GM19324 (cell line): ENCODE measurements around the gene FN1.
"Not testable (repeated sequence)": the region's sequence is repeated elsewhere in the genome, so short reads cannot be mapped to it uniquely, and the experiment has no call there.

Experiments
- ATAC-seq: cut with Tn5 transposase; IDR thresholded peaks from one replicate; pipeline ENCODE4 v1.9.1; 2021; ENCODE audit warnings: mild to moderate bottlenecking, moderate library complexity; ENCODE audit not compliant: unreplicated experiment, low FRiP score

FN1 gene

GRCh38 chr2:215357660-215358059, 78.2 kb downstream of the FN1 start:
- ATAC-seq, result no peak

GRCh38 chr2:215356948-215357461, 78.9 kb downstream of the FN1 start:
- no peak for ATAC-seq

- no peak for ATAC-seq
Measured at GRCh38 chr2:215356334-215356947, 79.4 kb downstream of the FN1 start.

GRCh38 chr2:215355801-215356200, 80.1 kb downstream of the FN1 start:
- no peak for ATAC-seq

- no peak for ATAC-seq
Measured at GRCh38 chr2:215354771-215355695, 80.8 kb downstream of the FN1 start.

DNA sequence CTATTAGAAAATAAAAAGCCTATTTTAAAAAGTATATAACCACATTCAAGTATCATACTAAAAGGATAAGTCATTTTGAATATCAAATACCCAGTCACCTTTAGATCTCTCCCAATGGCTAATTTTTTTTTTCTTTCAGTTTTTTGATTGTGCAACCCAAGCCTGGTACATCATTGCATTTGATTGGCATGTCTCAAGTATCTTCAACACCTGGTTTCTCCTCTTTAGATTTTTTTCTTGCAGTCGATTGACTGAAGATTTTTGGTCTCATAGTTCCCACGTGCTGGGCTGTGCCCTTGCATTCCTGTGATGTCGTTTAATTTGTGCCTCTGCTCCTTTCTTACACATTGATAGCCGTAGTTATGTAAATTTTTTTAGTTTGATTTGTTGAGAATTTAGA, 83.3 kb downstream of the FN1 start:
- no peak for ATAC-seq

GRCh38 chr2:215347878-215348277, 88.0 kb downstream of the FN1 start:
- ATAC-seq, result no peak

DNA sequence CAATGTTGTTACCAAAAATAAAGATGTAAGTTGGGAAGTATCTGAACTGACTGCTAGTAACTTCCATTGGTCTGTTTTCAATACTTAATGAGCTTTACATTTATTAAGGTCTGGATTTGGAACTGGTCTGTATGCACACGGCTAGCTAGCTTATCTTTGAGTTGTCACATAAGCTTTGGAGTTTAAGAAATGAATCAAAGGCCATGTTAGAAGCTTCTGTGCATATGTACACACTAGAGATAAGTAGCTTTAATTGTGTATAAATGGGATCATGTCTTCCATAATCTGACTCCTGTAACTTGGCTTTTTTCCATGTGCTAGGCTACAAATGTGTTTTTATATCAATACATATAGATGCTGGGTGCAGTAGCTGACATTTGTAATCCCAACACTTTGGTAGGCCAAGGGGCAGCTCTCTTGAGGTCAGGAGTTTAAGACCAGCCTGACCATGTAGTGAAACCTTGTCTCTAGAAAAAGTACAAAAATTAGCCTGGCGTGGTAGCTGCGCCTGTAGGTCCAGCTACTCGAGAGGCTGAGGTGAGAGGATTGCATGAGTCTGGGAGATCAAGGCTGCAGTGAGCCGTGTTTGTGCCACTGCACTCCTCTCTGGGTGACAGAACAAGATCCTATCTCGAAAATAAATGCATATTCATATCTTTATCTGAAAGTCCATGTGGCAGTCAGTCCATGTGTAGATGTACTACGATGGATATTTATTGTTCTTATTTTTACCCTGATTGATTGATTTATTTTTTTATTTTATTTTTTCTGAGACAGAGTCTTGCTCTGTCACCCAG, 96.8 kb downstream of the FN1 start:
- no peak for ATAC-seq

GRCh38 chr2:215332872-215333595, 102.8 kb downstream of the FN1 start:
- no peak for ATAC-seq

- ATAC-seq, result no peak
Measured at GRCh38 chr2:215328066-215328465, 107.8 kb downstream of the FN1 start.

DNA sequence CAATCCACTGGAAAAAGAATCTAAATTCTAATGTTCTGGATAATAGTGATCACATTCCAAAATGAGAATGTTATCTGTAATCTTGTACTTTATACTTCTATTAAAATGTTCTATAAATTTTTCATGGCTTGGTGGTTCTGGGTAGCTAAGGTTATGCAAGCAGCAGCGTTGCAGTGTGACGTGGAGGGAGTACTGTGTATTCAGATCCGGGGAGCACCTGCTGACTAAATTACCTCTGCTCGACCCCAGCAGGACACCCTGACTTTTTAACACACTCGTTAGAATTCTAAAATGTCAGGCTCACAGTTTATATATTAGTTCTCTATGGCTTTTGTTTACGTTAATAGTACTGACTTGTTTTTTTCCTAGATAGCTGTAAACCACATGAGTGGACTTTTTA, 111.1 kb downstream of the FN1 start:
- no peak for ATAC-seq

DNA sequence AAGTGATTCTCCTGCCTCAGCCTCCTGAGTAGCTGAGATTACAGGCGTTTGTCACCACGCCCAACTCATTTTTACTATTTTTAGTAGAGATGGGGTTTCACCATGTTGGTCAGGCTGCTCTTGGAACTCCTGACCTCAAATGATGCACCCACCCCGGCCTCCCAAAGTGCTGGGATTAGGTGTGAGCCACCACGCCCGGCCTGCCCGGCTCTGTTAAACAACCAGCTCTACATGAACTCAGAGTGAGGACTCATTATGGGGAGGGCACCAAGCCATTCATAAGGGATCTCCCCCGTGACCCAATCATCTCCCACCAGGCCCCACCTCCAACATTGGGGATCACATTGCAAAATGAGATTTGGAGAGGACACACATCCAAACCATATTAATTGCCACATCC, 115.2 kb downstream of the FN1 start:
- ATAC-seq, result no peak

GRCh38 chr2:215320102-215320501, 115.8 kb downstream of the FN1 start:
- ATAC-seq, result no peak

GRCh38 chr2:215319500-215319899, 116.4 kb downstream of the FN1 start:
- no peak for ATAC-seq

- ATAC-seq, result no peak
Measured at GRCh38 chr2:215316336-215316735, 119.5 kb downstream of the FN1 start.

GRCh38 chr2:215315301-215315700, 120.6 kb downstream of the FN1 start:
- ATAC-seq, result no peak

- no peak for ATAC-seq
Measured at GRCh38 chr2:215314896-215315295, 121.0 kb downstream of the FN1 start.

DNA sequence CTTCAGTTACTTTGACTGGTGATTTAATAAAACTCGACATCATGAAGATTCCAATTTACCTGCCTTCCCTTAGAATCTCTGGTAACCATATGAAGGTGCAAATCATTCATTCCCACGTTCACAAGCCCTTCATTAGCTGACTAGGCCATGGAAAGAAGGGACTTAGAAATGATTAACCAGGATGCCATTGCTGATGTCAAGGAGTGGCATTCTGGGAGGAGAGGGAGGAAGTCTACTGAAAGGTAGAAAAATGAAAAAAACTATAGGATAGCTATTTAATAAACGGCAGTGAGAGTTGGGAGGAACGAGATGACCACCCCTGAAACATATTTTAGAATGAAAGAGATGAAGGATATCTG, 122.6 kb downstream of the FN1 start:
- no peak for ATAC-seq

DNA sequence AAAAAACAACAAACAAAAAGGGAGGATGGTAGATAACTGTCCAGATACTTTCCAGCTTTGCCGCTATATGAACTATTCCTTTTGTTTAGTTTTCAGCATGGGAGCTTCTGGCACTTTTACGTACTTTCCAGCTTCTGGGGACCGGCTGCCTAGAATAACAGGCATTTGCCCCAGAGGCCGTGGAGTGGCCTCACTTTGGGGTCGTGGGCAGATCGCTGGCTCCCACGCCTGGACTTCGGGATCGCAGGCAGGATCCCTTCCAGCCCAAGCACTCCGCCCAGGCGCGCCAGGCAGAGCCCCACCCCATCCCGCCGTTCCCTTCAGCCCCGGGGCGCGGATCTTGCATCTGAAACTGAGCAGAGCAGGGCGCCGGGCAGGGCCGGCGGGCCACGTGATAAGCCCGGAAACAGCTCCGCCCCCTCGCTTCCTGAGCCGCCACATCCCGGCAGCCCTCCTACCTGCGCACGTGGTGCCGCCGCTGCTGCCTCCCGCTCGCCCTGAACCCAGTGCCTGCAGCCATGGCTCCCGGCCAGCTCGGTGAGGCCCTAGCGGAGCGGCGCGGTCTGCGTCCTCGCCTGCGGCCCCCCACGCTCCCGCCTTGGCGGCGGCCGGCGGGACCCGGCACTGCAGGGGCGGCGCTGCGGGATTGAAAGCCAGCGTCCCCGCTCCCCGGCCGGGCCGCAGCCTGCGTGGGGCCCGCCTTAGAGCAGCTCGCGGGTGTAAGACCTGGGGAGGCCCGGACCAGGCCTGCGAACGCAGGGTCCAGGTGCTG, 124.1 kb downstream of the FN1 start, which contains the start of gene ATIC:
TSS of gene ATIC (plus strand) at position 435 of the 772 bp plus-strand sequence. CDS start at position 519, 84 bp downstream.
- ATAC-seq, result peak; percentile 100

GRCh38 chr2:215311259-215311624, 124.6 kb downstream of the FN1 start:
- ATAC-seq, result not testable (repeated sequence)
